ENCODE measurements around the gene SLC44A1.

Gene SLC44A1

DNA sequence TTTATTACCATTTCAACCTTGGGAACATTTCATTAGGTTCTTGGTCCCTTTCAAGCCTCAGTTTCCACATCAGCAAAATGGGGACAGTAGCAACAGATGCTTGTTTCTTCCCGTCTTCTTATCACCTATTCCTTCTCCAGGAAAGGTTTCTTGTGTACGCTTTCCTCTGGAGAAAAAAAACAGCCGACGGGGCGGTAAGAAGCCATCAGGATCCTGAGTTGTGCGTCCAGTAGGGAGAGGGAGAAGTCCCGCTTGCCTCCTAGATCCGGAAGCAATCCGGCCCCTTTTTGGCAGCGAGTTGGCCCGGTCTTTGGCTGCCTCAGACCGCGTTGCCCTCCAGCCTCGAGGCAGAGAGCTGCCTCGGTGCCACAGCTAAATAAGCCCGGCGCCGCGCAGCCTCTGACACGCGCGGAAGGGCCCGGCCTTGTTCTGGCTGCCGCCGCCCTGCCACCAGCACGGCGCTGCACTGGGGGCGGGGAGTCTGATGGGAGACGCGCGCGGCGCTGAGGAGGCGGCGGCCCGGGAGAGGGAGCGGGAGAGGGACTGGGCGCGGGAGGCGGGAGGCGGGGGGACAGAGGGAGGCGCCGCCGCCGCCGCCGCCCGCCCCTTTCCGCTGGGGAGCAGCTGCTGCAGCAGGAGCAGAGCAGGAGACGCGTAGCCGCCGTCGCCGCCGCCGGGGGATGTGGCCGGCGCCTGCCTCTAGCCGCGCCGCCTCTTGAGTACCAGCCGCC is at the start of gene SLC44A1:
SLC44A1 (plus strand) TSS at position 649 of the 731 bp plus-strand sequence. CDS start 218 bp downstream, outside the sequence.
- no peaks in the 10 kb centered on the region for H3K9me3 ChIP-seq (ENCODE audit: low read length)
- no peaks in the 10 kb centered on the region for H3K36me3 ChIP-seq (ENCODE audit: insufficient read depth, low read length)
- peaks cover 17% of the 10 kb centered on the region for H3K4me1 ChIP-seq (ENCODE audit: insufficient read depth, low read length)
- H3K4me3 ChIP-seq (ENCODE audit: low read length), result peak within 1 kb of the TSS; percentile 71
- peak within 1 kb of the TSS; percentile 92 for H2AFZ ChIP-seq (ENCODE audit: low read depth, low read length)
- peaks cover 3% of the 10 kb centered on the region for H3K27me3 ChIP-seq (ENCODE audit: insufficient read depth, low read length)

DNA sequence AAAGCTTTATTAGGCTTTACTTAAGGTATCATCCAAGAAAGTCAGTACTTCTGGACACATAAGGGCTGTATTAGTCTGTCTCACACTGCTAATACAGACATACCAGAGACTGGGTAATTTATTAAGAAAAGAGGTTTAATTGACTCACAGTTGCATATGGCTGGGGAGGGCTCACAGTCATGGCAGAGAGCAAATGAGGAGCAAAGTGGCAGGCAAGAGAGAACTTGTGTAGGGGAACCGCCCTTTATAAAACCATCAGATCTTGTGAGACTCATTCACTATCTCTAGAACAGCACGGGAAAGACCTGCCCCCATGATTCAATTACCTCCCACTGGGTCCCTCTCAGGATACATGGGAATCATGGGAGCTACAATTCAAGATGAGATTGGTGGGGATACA is 49.2 kb upstream of the SLC44A1 start:
- no peak overlapping the region for H3K4me3 ChIP-seq (ENCODE audit: low read length)
- no peaks in the 10 kb centered on the region for H3K9me3 ChIP-seq (ENCODE audit: low read length)
- H3K27me3 ChIP-seq (ENCODE audit: insufficient read depth, low read length), result no peaks in the 10 kb centered on the region
- no peak overlapping the region for H2AFZ ChIP-seq (ENCODE audit: low read depth, low read length)
- no peaks in the 10 kb centered on the region for H3K4me1 ChIP-seq (ENCODE audit: insufficient read depth, low read length)
- H3K36me3 ChIP-seq (ENCODE audit: insufficient read depth, low read length), result no peaks in the 10 kb centered on the region

DNA sequence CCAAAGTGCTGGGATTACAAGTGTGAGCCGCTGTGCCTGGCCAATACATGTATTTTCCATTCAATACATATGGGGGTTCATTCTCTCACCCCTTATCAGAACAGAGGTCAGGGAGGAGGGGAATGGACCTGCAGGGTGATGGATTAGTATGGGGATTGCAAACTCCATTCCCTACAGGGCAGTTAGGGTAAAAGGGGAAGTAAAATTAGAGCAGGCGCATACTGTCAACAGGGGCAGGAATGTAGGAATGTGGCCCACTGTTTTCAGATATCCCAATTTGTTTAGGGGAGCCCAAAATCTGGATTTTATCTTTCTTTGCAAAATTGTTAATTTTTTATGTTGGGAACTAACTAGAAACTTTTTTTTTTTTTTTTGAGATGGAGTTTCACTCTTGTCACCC is 46.4 kb upstream of the SLC44A1 start:
- Histone ChIP-seq H3K27me3 (ENCODE audit: insufficient read depth, low read length) (no peaks in the 10 kb centered on the region), H2AFZ (ENCODE audit: low read depth, low read length) (no peak overlapping the region), H3K4me1 (ENCODE audit: insufficient read depth, low read length) (no peaks in the 10 kb centered on the region), H3K36me3 (ENCODE audit: insufficient read depth, low read length) (no peaks in the 10 kb centered on the region), H3K4me3 (ENCODE audit: low read length) (no peak overlapping the region), H3K9me3 (ENCODE audit: low read length) (no peaks in the 10 kb centered on the region)

DNA sequence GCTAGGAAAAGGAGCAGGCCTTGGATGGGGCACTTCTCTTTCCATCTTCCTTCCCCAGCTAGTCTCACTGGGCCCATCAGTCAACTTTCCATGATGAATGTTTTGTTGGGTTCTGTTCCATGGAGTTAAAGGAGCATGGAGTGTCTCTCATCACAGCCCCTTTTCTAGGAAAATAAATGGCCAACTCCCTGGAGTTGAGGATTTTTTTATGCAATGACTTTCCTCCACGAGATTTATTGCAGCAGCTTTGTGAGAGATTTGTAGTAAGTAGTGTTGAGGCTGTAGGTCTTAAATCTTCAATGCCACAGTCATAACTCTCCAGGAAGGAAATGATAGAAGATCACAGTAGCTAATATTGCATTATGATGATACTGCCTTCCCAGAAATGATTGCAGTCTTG is 45.6 kb upstream of the SLC44A1 start:
- no peak overlapping the region for H2AFZ ChIP-seq (ENCODE audit: low read depth, low read length)
- H3K36me3 ChIP-seq (ENCODE audit: insufficient read depth, low read length), result no peaks in the 10 kb centered on the region
- H3K27me3 ChIP-seq (ENCODE audit: insufficient read depth, low read length), result no peaks in the 10 kb centered on the region
- H3K4me3 ChIP-seq (ENCODE audit: low read length), result no peak overlapping the region
- no peaks in the 10 kb centered on the region for H3K9me3 ChIP-seq (ENCODE audit: low read length)
- H3K4me1 ChIP-seq (ENCODE audit: insufficient read depth, low read length), result no peaks in the 10 kb centered on the region

DNA sequence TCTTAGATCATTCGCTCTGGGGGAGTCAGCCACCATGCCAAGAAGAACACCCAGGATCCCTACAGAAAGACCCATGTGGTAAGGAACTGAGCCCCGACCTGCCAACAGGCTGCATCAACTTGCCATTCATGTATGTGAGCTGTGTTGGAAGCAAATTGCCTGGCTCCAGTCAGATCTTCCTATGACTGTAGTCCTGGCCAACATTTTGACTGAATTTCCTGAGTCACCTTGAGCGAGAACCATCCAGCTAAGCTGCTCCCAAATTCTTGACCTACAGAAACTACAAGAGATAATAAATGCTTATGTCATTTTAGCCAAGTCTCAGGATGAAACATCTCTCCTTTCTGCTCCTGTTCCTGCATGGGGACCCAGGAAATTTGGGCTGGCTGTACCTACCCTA is 40.0 kb upstream of the SLC44A1 start:
- no peaks in the 10 kb centered on the region for H3K36me3 ChIP-seq (ENCODE audit: insufficient read depth, low read length)
- no peak overlapping the region for H2AFZ ChIP-seq (ENCODE audit: low read depth, low read length)
- no peaks in the 10 kb centered on the region for H3K9me3 ChIP-seq (ENCODE audit: low read length)

DNA sequence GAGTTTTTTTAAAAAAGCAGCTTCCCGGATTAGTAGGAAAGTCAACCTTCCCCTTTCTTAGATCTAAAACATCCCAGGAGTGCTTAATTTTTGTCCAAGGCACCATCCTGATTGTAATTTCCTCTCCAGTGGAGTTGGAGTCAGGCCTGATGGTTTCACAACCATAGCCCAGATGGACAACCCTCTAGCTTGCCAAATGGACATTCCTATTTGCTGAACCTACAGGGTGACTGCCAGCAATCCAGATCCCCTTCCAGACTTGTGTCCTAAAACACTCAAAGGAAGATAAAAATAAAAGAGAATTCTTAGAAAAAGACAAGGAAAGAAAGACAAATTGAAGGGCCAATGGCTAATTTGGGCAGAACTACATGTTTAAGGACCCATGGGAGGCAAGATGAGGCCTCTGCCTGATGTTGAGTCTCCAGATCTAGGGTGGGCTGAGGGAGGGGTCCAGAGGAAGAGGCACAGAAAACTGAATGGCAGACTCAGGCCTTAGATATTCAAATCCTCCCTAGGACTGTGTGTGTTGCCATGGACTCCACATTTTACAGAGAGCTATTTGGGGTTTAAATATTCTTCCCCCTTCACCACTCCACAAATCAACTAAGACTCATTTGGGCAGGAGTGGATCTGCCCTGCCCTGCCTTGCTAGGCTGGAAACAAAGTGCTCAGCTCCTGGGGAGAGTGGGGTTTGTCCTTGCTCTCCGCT is 38.5 kb upstream of the SLC44A1 start:
- H2AFZ ChIP-seq (ENCODE audit: low read depth, low read length), result no peak overlapping the region
- H3K36me3 ChIP-seq (ENCODE audit: insufficient read depth, low read length), result no peaks in the 10 kb centered on the region
- no peak overlapping the region for H3K4me3 ChIP-seq (ENCODE audit: low read length)
- no peaks in the 10 kb centered on the region for H3K27me3 ChIP-seq (ENCODE audit: insufficient read depth, low read length)
- H3K9me3 ChIP-seq (ENCODE audit: low read length), result no peaks in the 10 kb centered on the region
- H3K4me1 ChIP-seq (ENCODE audit: insufficient read depth, low read length), result peaks cover 21% of the 10 kb centered on the region

More for the DNA sequence above, 40.0 kb upstream of the SLC44A1 start:
- Histone ChIP-seq H3K4me3 (ENCODE audit: low read length) (no peak overlapping the region), H3K27me3 (ENCODE audit: insufficient read depth, low read length) (no peaks in the 10 kb centered on the region), H3K4me1 (ENCODE audit: insufficient read depth, low read length) (peaks cover 21% of the 10 kb centered on the region)

DNA sequence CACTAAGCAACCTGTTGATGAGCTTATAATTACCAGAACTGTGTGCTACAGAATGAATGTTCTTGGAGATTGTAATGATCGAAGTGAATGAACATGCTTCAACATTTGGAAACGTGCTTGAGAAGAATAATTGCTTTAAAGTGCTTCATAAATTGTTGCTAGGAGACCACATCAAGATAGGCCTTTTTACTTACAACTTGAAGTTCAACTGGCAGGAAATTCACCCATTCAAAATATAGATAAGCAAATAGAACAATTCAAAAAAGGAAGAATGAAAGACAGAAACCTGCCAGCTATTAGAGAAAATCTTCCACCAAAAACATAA is 38.0 kb upstream of the SLC44A1 start:
- H3K36me3 ChIP-seq (ENCODE audit: insufficient read depth, low read length), result no peaks in the 10 kb centered on the region
- no peak overlapping the region for H3K4me3 ChIP-seq (ENCODE audit: low read length)
- peaks cover 21% of the 10 kb centered on the region for H3K4me1 ChIP-seq (ENCODE audit: insufficient read depth, low read length)
- no peaks in the 10 kb centered on the region for H3K9me3 ChIP-seq (ENCODE audit: low read length)
- H3K27me3 ChIP-seq (ENCODE audit: insufficient read depth, low read length), result no peaks in the 10 kb centered on the region
- no peak overlapping the region for H2AFZ ChIP-seq (ENCODE audit: low read depth, low read length)

DNA sequence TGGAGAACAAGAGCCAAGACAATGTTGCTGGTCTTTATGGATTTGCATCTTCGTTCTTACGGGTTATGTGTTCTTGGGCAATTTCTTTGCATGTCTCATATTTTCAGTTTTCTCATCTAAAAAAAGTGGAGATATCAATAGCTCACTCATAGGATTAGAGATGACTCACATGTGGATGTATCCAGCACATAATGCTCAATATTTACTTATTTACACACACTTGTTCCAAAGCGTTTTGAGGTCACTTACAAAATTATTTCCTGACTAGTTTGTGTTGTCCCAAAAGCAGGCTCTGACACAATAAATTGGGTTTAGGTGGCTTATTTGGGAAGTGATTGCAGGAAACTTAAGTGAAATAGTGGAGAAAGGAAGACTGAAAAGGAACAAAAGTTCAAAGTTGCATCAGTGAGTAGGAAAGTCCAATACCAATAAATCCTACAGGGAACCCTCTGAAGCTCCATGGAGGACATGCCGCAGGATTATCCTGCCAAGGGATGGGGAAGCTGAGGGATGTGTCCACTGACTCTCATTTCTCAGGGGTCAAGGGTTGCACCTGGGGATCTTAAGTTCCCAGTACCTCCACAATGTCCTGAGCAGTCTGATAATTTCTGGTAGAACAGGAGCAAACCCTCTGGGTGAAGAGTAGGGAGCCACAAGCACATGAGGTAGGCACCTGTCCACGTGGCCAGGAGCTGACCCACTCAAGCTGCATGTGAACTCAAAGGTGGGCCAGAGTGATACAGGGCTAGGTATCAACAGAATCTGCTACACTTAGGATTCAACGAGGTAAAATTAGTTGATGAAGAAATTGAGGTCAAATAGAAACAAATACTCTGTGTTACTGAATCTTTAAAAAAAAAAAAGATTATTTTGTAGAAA is 37.4 kb upstream of the SLC44A1 start:
- H3K4me3 ChIP-seq (ENCODE audit: low read length), result no peak overlapping the region
- H3K36me3 ChIP-seq (ENCODE audit: insufficient read depth, low read length), result no peaks in the 10 kb centered on the region
- H3K27me3 ChIP-seq (ENCODE audit: insufficient read depth, low read length), result no peaks in the 10 kb centered on the region
- no peak overlapping the region for H2AFZ ChIP-seq (ENCODE audit: low read depth, low read length)
- H3K9me3 ChIP-seq (ENCODE audit: low read length), result no peaks in the 10 kb centered on the region
- H3K4me1 ChIP-seq (ENCODE audit: insufficient read depth, low read length), result peaks cover 21% of the 10 kb centered on the region

DNA sequence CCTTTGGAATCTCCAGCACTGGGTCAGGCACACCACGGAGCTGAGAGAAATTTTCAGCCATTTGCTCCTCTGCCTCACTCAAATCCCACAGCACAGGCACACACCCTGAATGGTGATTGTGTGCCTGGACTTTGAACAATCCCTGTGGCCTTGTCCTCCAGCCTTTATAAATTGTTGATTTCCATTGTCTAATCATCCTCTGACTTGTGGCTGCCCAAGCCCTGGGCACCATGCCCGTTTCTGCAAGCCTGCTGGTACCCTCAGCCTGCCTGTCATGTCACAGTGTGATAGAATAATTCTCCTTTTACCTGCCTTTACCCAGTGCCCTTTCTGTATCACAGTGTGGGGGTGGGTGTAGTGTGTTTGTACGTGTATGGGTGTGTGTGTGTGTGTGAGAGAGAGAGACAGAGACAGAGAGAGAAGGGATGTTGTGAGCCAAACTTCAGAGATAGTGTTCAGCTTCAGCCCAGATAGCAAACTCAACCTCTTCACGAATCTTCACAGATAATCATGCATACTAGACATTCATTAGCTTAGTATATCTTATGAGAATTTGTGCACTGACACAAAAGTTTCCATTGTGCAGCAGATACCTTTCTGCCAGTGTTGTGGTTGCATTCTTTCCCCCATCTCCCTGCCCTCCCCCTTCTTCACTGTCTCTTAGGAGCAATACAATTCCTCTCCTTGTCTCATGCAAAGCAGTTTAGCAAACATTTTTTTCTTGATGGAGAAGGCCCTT is 27.8 kb upstream of the SLC44A1 start:
- Histone ChIP-seq H3K9me3 (ENCODE audit: low read length) (no peaks in the 10 kb centered on the region), H3K4me1 (ENCODE audit: insufficient read depth, low read length) (peaks cover 12% of the 10 kb centered on the region), H3K36me3 (ENCODE audit: insufficient read depth, low read length) (no peaks in the 10 kb centered on the region), H3K4me3 (ENCODE audit: low read length) (no peak overlapping the region), H2AFZ (ENCODE audit: low read depth, low read length) (no peak overlapping the region), H3K27me3 (ENCODE audit: insufficient read depth, low read length) (no peaks in the 10 kb centered on the region)

DNA sequence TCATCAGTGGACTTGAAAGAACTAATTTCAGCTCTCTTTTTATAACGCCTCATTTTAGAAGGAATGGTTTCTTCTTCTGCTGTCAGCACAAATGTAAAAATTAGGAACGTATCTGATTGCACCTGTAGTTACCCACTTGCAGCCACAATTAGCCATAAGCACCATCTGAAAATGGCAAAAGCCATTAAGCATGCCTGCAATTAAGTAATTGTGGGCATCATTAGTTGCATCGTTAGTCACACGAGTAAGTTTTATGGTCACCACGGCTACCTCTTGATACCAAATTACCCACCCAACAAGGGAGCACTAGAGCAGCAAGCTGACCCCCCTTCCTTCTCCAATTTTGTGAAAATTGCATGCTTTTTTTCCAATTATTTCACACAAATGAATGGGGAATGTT is 25.8 kb upstream of the SLC44A1 start:
- H3K4me3 ChIP-seq (ENCODE audit: low read length), result no peak overlapping the region
- H3K36me3 ChIP-seq (ENCODE audit: insufficient read depth, low read length), result no peaks in the 10 kb centered on the region
- H3K27me3 ChIP-seq (ENCODE audit: insufficient read depth, low read length), result no peaks in the 10 kb centered on the region
- H3K9me3 ChIP-seq (ENCODE audit: low read length), result no peaks in the 10 kb centered on the region
- peaks cover 12% of the 10 kb centered on the region for H3K4me1 ChIP-seq (ENCODE audit: insufficient read depth, low read length)
- H2AFZ ChIP-seq (ENCODE audit: low read depth, low read length), result no peak overlapping the region

DNA sequence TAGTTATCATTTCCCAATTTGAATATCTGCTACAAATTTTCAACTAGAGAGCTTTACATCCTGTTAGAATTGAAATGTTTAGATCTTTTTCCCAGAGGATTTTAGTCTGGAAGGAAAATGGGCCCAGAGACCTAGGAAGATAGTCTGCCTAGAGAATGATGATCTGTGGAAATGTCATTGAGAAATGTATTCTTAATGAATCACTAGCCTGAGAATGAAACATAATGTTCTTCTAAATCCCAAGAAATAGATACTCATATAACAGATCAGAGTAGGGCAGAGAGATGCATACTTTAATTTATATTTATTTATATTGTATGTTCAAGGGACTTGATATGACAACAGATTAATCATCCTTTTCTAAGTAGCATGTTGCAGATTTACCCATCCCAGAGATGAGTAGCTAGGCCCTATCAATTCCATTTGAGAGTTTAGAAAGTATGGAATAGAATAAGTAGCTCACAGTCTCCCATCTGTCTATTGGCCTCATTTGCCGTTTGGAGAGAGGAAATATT is 25.1 kb upstream of the SLC44A1 start:
- no peak overlapping the region for H2AFZ ChIP-seq (ENCODE audit: low read depth, low read length)
- no peaks in the 10 kb centered on the region for H3K27me3 ChIP-seq (ENCODE audit: insufficient read depth, low read length)
- H3K9me3 ChIP-seq (ENCODE audit: low read length), result no peaks in the 10 kb centered on the region
- no peak overlapping the region for H3K4me3 ChIP-seq (ENCODE audit: low read length)
- no peaks in the 10 kb centered on the region for H3K36me3 ChIP-seq (ENCODE audit: insufficient read depth, low read length)
- peaks cover 12% of the 10 kb centered on the region for H3K4me1 ChIP-seq (ENCODE audit: insufficient read depth, low read length)

DNA sequence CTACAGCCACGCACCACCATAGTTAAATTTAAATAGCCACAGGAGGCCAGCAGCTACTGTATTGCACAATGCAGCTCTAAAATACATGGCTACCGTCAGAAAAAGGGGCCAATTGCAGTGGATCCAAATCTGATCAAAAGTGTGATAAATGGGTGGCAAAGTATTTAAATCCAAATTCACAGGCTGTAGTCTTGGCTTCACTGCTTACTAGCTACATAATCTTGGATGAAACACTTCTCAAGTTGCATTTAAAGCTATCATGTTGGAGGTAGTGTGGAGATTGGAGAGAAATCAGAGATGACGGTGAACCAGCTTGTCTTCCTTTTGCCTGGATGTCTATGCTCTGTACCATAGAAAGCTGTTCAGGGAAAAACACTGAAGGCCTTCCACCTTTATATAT is 24.0 kb upstream of the SLC44A1 start:
- Histone ChIP-seq H3K4me3 (ENCODE audit: low read length) (no peak overlapping the region), H3K27me3 (ENCODE audit: insufficient read depth, low read length) (no peaks in the 10 kb centered on the region), H2AFZ (ENCODE audit: low read depth, low read length) (no peak overlapping the region)

More for the DNA sequence above, 24.0 kb upstream of the SLC44A1 start:
- Histone ChIP-seq H3K9me3 (ENCODE audit: low read length) (no peaks in the 10 kb centered on the region), H3K4me1 (ENCODE audit: insufficient read depth, low read length) (peaks cover 12% of the 10 kb centered on the region), H3K36me3 (ENCODE audit: insufficient read depth, low read length) (no peaks in the 10 kb centered on the region)

Measured in neuron (in vitro differentiated cells).